ENCODE measurements around the gene MAP3K4.

DNA sequence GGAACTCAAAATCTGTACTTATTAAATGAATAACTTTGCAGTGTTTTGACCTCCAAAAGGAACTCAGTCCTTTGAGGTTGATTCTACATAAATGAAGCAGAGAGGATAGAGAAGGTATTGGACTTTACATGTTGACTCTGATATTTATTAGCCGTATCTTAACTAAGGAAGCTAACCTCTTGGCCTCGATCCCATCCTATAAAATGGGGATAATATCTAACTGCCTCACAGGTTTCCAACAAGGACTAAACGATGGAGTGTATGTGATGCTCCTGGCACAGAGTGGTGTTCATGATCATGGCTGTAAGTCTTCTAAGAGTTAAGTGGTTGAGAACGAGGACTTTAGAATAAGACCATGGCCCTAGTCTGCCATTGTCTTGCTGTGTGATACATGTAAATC is 24.2 kb upstream of the MAP3K4 start:
- TF ChIP-seq POLR2A (IDR thresholded peaks at IDR 0.05) (no peak), POLR2AphosphoS5 (IDR thresholded peaks at IDR 0.05; ENCODE audit: insufficient read depth in 1 of 2, low read depth in 1 of 2) (no peak)

Measured in vagina (tissue), 2 donors.